Activated CD8-positive, alpha-beta memory T cell treated with anti-CD3 and anti-CD28 coated beads for 36 hours (primary cell): Measurements from ENCODE around the gene EFEMP1. TPM values are rescaled to one million over a fixed set of nuclear protein-coding genes. Genes with fewer than 3 reads are reported as not detected.

Source experiments
- CTCF ChIA-PET: fragments of 350-600 bp; sonication (Branson Sonifier 250); formaldehyde crosslinking; loops from one replicate; lab custom pipeline; 2021; ENCODE audit warnings: antibody characterized with exemption; lab: Charles Lee
- POLR2A ChIA-PET: fragments of 350-600 bp; sonication (Branson Sonifier 250); formaldehyde crosslinking; loops from one replicate; lab custom pipeline; 2021; ENCODE audit warnings: antibody characterized with exemption; lab: Charles Lee
- total RNA-seq, 2 experiments: library from RNA; stranded (reverse); gene quantifications; one replicate each; pipeline ENCODE4 v1.2.3, GENCODE V29; 2021

EFEMP1 gene, protein sequence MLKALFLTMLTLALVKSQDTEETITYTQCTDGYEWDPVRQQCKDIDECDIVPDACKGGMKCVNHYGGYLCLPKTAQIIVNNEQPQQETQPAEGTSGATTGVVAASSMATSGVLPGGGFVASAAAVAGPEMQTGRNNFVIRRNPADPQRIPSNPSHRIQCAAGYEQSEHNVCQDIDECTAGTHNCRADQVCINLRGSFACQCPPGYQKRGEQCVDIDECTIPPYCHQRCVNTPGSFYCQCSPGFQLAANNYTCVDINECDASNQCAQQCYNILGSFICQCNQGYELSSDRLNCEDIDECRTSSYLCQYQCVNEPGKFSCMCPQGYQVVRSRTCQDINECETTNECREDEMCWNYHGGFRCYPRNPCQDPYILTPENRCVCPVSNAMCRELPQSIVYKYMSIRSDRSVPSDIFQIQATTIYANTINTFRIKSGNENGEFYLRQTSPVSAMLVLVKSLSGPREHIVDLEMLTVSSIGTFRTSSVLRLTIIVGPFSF
- total RNA-seq = not detected

DNA sequence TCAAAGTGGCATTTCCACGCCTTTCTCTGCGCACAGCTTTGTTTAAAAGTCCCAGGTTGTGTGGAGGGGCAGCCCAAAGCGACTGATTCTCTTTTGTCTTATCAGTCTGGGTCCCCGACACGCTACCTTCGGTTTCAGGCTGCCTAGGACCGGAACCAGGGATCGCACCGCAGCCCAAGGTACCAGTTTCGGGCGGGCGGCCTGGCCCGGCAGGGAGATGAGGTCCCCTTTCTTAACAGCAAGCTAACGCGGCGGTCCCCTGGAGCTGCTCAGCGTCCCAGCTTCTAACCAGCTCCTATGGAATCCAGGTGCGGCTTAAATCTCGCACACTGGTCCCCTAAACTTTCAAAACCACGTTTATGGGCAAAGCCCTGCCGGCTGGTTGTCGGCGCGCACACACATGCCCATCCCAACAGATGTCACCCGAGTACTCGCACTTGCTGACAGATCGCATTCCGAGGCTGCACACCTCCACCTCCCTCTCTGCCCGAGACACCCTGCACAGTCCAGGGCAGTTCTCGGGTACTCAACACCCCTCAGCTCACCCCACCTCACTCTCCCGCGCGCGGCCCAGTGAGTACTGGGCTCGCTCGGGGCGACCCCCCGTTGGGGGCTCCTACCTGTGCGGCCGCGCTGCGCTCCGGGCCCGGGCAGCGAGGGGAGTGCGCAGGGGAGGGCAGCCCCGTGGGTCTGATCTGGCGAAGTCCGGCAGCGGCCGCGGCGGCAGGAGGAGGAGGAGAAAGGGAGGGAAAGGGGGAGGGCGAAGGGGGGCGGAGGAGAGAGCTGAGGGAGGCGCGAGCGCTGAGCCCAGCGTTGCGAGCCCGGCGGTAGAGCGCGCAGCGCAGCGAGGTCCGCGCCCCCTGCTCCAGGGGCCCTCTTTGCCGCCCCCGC lies at the start of gene EFEMP1:
EFEMP1 (minus strand) TSS at position 692 of the 891 bp plus-strand sequence. CDS start 1,342 bp downstream, outside the sequence.
- POLR2A ChIA-PET = no interaction called here
- CTCF ChIA-PET = no interaction called here

DNA sequence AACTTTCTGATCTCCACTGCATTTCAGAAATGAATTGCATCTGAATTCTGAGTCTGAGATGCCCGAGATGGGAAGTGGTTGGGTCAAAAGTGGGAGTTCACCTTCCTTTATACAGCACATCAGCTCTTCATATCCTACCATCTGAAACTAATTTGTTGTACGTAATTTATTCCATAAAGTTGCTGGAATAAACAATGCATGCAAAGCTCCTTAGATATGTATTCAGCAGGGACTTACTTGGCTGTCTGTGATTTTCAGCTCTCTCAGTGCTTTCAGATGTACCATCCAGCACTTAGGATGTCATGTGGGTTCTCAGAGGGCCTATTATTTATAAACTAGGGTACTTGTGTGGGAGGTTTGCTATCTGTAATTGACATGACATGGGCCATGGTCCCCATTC lies 46.9 kb upstream of the EFEMP1 start:
- ChIA-PET CTCF (no interaction called here), POLR2A (no interaction called here)

DNA sequence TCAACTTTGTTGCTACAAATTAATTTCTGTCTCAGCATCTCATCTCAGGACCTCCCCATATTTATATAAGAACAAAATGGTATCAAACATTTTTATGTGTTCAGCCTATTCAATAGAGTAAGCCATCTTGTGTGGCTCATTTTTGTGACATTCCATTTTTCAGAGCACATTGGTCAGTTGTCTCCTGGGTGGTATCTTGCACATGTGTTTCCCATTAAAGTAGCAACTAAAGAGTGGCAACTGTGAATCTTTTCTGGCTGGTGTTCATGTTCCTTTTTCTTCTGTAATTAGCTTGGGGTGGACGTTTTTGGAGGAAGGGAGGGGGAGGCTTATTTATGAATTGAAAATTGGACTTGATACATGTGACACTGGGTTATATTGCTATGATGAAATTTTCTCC lies 45.4 kb upstream of the EFEMP1 start:
- CTCF ChIA-PET = no interaction called here
- POLR2A ChIA-PET = no interaction called here

DNA sequence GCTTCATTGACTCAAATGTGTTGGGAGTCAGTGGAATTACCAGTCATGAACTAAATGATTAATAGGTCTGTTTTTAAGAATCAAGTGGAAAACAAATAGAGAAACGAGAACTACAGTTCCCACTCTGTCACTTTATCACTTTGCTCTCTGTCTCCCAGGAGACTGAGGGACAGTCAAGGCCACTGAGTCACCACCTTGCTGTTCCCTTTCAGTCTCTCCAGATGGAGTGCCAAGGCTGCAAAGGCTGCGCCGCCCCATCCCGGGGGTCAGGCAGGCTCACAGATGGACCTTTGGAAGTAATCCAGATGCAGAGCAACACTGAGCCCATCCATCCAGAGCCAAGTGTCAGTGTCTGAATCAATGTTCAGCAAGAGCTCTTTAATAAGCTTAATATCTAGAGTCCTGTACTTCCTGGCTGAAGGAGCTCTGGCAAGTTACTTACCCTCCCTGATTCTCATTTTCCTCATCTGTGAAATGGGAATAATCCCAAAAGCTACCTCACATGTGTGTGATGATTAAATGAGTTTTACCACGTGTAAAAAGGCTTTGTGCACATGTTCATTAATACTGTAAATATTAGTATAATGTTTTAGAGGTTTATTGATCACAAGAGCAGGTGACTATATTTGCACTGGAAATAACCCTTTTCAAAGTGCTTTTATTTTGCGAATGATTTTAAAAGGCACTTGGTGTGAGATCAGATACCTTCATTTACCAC lies 43.0 kb upstream of the EFEMP1 start:
- ChIA-PET CTCF (no interaction called here), POLR2A (no interaction called here)

DNA sequence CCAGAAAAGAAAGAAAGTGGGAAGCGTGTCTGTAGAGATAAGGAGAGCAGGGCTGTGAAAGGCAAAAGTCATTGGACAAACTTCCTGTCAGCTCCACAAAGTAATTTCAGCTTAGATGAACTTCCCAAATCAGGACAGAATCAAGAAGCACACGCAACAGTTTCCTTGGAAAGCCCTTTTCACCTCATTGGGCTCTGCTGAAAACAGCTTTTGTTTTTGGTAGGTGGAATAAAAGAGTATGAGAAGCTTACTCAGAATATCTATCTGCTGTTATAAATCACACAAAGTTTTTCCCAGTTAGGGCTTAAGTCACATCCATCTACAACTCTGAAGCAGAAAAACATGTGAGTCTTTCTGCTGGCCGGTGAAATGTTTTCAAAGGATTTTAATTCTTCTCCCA lies 42.4 kb upstream of the EFEMP1 start:
- ChIA-PET POLR2A (no interaction called here), CTCF (no interaction called here)

DNA sequence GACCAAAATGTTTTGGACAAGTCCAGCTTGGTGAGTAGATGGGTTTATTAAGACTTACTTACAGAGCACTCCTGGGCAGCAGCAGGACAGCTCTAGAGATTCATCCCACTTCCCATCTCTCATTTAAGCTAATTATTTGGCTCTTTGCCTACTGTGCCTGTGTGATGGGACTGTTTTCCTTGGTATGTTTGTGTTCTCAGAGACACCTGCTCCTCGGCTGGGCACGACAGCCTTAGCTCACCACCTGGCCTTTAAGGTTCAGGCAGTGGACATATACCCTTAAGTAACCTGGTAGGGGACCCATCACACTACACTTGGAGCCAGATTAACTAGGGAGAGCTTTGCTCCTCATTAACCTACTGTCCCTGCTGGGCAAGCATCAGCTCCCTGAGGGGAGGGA lies 41.7 kb upstream of the EFEMP1 start:
- ChIA-PET POLR2A (no interaction called here), CTCF (no interaction called here)

DNA sequence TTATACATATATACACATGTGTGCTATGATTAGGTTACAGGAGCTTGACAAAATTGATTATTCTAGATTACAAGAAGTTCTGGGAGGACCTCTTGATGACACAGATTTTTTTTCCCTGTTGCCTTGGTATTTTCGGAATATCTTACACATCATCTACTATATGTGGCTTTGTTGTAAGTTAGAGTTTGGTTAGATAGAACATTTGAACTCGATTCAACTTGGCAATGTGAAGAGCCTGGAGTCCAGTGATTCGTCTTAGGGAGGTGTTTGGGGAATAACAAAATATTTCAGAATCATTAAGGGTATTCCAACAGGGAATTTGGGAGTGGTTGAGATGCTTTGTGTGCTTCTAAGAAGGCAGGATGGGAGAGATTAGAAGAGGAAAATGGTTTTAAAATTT lies 39.3 kb upstream of the EFEMP1 start:
- ChIA-PET CTCF (no interaction called here), POLR2A (no interaction called here)

DNA sequence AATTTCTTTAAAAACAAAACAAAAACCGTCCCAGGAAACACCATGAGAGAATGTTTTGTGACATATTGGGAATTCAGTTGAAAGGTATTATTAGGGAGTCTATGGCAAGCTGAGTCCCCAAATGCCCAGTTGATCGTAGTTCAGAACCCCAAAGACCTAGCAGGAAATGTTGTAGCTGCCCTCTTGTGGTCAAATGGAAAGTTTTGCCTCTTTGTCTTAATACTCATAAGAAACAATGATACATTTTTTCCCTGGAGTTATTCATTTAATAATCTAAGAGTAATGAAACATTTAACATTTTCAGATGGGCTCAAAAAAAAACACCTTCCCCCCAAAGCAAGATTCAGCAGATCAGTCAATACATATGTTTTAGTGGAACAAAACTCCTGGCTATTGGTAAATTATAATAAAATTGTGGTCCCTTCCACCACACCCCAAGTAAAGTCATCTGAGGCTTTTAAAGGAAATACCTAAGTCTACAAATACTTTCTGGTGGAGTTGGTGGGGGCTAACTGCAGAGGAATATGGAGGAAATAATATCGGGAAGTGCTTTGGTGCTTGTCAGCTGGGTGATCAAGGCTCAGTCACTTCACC lies 37.8 kb upstream of the EFEMP1 start:
- CTCF ChIA-PET = no interaction called here
- POLR2A ChIA-PET = no interaction called here

DNA sequence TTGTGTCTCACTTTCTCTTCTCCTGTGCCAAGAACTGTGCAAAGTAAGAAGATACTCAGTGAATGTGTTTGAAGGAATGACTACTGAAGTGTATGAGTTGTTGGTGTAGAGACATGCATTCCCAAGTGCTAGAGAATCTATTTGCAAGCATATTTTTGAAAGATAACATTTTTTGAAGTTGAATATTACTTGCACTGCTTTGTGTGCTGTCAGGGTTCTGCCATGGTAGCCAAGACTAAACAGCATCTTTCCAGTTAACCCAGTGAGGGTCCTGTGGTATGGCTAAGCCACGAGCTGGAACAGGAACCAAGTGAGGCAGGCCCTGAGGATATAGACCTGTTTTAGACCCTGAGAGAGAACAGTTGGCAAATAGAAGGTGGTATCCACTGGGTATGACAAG lies 35.2 kb upstream of the EFEMP1 start:
- ChIA-PET CTCF (no interaction called here), POLR2A (no interaction called here)

DNA sequence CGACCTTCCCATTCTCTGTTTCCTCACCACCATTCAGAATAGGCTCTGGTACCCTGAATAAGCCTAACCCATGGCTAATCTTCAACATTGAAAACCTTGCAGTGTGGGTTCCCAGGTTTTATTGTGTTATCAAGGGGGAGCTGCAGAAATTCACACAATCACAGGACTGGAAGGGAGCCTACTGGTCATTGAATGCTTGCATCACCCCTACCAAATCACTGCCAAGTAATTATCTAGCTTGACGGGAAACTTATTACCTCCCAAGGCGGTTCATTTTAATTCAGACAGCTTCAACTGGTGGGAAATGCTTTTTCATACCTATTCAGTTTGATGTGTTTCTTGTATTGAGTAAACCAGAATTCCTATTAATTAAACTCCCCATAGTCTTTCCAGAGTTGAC lies 33.6 kb upstream of the EFEMP1 start:
- POLR2A ChIA-PET = no interaction called here
- CTCF ChIA-PET = no interaction called here

DNA sequence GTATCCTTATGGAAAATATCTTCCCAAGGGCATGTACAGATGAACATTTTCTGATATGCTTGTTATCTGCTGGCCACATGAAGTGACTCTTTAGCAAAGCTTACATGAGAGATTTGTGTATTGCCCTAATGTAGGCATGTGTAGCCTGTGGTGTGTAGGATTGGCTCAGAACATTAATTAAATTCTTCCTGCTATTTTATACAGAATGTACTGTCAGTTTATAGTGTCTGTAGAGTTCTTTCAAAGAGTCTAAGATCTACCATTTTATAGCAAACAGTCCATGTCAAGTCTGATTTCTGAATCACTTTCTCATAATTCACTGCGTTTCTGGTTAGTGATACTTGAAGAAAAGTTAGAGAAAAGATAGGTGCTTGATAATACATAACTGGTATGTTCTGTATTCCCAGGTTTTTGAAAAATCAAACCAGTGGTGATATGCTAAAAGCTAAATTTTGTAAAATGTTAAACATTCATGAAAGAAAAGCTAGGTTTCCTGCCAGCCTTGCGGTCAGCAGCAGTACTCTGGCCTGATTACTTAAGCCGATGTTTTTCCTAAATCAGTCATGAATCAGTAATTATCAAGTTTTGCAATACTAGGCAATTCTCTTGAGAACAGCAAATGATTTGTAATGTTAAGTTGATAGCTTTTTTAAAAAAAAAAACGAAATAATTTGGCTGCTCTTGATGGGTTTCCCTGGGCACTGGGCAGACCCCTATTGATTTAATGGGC lies 30.9 kb upstream of the EFEMP1 start:
- POLR2A ChIA-PET = no interaction called here
- CTCF ChIA-PET = no interaction called here

DNA sequence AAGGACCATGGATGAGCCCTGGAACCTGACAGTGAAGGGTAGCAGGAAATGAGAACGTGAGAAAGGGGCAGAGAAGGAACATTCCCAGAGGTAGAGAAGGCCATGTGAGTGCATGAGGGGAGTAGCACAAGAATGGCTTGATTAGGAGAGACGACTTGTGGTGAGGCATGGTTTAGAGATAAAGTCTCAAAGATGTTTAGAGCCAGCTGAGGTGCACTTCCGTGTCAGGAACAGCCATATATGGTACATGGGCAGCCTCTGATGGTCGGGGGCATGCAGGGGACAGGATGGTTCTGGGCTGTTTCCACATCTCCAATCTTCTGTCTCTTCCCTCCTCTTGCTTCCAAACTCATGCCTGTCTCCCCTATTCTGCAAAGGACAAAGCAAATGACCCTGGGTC lies 28.8 kb upstream of the EFEMP1 start:
- POLR2A ChIA-PET = no interaction called here
- CTCF ChIA-PET = no interaction called here

DNA sequence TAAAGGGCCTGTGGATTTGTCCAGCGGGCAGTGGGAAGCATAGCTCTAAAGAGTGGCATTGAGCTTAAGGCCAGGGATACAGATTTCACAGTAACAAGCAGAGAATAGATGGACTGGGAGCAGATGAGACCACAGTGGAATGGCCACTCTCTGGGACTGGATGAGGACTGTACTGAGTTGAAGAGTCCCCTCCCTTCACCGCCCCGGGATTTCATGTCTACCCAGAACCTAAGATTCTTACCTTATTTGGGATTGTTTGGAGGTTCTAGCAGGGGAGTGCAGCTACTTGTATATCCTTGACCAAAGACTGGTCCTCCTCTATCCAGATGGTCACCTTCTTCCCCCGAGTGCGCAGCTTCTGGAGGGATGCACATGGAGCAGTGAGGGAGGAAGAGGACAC lies 28.0 kb upstream of the EFEMP1 start:
- ChIA-PET CTCF (no interaction called here), POLR2A (no interaction called here)

DNA sequence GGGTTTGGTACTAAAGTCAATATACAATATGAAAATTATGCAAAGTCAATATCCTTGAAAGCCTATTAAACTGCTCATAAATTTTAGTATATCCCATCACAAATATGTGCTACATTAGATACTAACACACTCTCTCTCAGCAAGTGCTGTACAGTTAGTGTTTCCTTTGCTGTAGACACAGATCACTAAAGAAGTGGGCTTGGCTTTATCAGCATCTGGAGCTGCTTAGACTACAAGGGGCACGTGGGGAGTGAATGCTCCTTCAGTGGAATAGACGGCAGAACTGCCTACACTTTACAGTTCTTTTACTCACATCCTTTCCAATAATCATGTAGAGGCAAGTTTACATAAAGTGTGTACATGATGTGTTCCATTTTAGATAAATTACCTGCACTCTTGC lies 26.0 kb upstream of the EFEMP1 start:
- ChIA-PET CTCF (no interaction called here), POLR2A (no interaction called here)

DNA sequence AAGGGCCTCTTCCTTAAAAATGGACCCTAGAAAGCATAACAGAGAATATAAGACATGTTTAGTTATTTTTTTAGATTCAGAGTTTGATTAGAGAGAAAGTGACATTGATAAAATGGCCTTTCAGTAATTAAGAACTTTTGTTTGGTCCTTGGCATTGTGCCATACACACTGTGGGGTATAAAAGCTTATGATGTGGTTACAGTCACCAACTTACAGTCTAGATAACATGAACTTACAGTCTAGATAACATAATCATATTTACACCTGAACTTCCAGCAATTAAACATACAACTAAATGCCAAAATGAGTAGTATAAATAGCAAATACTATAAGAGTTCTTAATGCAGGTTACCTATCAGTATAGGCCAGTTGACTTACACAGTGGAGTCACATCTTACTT lies 25.6 kb upstream of the EFEMP1 start:
- ChIA-PET POLR2A (no interaction called here), CTCF (no interaction called here)

DNA sequence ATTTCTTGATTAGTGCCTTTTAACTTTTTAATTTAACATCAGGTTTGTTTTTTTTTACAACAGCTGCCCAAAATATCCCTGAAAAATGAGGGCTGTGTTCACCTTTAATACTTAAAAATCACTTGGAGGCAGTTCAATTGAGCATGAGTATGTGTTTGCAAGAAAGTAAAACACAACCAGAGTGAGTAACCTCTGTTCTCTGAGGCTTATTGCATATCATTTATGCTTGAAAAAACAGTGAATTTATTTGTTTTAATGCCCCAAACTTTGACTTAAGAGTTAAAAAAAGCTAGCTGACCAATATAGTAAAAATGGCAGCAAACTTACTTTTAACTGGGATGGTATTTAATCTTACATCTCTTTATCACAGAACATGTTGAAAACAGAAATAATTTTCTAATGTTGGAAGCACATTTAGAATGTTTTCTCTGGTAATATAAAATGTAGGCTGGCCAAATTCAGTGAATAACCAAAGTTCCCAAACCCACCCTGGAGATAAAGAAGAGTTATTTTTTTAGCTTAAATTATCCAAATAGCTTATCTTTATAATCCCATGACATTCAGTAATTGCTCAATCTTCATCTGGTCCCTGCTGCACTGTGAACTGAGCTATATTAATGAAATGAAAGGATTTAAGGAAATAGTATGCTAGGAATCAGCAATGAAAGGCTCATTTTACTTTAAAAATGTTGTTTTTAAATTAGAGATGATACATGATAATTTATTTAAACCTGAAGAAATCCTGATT lies 24.8 kb upstream of the EFEMP1 start:
- ChIA-PET CTCF (no interaction called here), POLR2A (no interaction called here)

DNA sequence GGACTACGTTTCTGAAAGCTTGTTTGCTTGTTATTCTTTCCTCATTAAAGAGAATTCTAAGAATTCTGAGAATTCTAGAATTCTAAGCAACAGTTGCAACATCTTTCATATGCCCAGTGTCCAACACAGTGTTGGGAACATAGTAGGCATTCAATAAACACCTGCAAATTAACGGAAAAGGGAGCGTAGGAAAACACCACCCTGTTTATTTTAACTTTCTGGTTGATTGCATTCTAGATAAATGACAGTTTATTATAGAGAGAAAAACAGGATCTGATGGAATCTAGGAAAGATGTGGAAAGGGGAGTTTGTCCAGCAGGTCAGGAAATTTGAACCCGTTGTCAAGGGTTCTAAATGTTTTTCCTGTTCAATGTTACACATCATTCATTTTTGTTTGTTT lies 24.2 kb upstream of the EFEMP1 start:
- ChIA-PET CTCF (no interaction called here), POLR2A (no interaction called here)

DNA sequence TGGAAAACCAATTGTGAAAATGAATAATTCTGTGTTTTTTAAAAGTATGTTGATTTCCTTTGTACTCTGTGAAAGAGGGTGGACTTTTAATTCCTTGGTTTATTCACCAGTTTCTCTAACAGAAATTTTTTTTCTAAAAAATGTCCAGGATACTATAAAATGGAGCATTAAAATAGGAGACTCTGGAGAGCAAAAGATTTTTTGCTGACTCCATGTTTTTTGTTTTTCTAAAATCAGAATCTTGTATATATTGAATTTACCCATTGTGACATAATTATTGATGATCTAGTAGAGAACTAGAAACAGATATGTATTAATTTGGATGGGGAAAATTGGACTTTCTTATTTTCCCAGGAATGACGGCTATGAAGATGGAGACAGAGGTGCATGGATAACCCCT lies 23.2 kb upstream of the EFEMP1 start:
- POLR2A ChIA-PET = no interaction called here
- CTCF ChIA-PET = no interaction called here
